Measurements from ENCODE around the gene LGR4.
"Not testable (repeated sequence)": the region's sequence is repeated elsewhere in the genome, so short reads cannot be mapped to it uniquely, and the experiment has no call there.

Gene LGR4

DNA sequence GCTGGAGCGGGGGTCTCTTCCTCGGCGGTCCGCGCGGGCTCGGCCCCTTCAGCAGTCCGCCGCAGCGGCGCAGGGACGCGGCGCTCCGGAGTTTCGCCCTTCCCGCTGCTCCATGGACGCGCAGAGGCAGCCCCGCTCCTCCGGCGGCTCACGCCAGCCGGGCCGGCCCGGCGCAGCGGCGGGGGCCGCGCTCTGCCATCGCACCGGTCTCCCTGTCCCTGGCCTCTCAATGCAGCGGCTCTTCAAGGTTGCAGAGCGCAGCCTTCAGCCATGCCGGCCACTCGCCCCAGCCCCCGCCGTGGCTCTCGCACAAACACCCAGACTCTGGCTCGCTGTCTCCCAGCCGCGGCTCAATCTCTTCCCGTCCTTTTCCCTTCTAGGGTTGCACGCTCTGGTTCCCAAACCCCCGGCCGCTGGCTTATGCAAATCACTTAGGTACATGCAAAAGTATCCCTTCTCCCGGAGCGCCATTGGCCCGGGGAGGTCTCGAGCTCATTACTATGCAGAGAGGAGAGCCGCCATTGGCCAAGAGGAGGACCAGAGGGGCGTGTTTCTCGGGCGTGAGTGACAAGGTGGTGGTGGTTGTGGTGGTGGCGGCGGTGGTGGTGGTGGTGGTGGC is at the start of gene LGR4:
TSS of gene LGR4 (minus strand) at position 393 of the 619 bp plus-strand sequence. CDS start 488 bp downstream, outside the sequence.
- FAIRE-seq, result no peak
- peak; percentile 29 for DNase-seq (ENCODE audit: extremely low spot score, insufficient read length, low read depth)

DNA sequence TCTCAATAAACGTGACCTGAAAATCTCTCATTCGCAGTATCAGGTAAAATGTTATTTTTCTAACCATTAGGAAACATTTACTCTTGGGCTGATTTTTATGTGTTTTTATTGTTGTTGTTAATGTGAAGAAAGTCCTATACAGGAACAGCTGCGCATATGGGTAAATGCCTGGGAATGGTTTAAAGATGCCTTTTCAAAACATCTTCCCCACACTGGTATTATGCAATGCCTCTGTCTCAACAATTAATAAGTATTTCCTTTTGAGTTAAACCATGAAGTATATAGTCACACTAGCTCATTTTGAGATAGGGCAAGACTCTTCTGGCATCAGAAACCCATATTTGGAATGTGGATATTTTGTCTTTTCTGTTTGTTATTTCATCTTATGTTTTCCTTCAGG is 47.6 kb upstream of the LGR4 start:
- FAIRE-seq (no peak), DNase-seq (ENCODE audit: extremely low spot score, insufficient read length, low read depth) (no peak)

DNA sequence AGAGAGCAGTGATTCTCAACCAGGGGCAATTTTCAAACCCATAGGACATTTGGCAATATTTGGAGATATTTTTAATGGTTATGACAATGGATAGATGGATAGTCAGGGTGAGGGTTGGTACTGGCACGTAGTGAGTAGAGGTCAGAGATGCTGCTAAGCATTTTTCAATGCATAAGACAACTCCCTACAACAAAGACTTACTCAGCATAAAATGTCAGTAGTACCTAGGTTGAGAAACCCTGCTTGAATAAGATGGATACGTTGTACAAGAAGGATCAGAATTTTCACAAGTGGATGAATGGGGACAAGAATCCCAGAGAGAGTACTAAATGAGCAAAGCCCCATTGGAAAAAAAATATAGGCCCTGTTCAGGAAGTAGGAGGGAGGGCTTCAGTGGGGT is 45.9 kb upstream of the LGR4 start:
- FAIRE-seq (no peak), DNase-seq (ENCODE audit: extremely low spot score, insufficient read length, low read depth) (no peak)

DNA sequence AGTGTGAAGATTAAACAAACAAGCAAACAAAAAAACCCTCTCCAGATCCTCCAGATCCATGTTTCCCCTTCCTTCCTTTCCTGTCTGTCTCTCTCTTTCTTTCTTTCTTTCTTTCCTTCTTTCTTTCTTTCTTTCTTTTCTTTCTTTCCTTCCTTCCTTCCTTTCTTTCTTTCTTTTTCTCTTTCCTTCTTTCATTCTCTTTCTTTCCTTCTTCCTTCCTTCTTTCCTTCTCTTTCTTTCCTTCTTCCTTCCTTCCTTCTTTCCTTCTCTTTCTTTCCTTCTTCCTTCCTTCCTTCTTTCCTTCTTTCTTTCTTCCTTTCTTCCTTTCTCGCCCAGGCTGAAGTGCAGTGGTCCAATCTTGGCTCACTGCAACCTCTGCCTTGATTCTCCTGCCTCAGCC is 44.9 kb upstream of the LGR4 start:
- FAIRE-seq; DNase-seq (ENCODE audit: extremely low spot score, insufficient read length, low read depth): not testable (repeated sequence)

DNA sequence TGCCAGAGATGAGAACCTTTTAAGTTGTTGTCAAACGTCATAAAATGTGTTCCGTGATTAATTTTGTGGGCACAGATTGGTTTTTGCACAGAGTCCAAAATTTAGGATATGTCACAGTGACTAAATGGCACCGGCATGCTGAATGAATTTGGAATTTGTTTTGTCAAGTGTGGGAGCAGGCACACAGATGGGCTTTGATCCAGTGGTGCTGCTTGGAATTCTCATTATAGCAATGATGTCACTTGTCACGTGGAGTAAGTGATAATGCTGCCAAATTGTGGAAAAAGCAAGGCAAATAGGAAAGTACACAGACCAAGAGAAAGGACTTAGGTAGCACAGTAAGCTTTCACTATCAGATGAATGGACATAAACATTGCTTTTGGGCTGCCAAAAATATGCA is 42.0 kb upstream of the LGR4 start:
- FAIRE-seq (no peak), DNase-seq (ENCODE audit: extremely low spot score, insufficient read length, low read depth) (no peak)

DNA sequence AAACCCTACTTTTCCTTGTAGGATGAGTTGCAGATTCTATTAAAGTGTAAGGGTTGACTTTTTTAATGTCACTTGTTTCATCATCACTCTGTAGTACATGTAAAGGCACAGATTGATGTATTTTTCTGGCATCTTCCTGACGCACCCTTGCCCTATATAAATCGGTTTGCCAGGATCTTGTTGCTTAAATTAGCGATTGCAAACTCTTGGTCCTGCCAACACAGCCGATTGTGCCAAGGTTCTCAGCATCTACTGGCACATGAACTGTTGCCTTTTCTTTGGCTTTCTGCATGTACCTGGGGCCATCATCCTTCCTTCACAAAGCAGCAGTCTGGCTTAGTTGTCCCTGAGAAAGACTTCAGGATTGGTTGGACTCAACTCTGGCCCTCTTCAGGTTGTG is 41.5 kb upstream of the LGR4 start:
- DNase-seq (ENCODE audit: extremely low spot score, insufficient read length, low read depth) (no peak), FAIRE-seq (no peak)

DNA sequence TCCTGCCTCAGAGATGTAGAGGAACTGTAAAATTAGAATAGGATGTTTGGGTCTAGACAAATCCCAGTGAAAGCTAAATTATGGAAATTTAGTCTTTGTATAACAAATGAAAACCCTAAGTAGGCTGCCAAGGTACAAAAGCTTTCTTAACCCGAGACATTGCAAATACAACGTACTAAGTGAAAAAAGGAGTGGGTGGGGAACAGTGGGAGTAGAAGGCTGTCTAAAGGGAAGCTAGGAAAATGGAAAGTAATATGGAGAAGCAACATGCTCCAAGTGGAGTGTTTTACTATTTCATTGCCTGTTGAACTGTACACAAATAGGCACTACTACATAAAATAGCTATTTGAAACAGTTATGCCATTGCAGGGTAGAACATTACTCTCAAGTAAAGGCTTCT is 40.8 kb upstream of the LGR4 start:
- FAIRE-seq (no peak), DNase-seq (ENCODE audit: extremely low spot score, insufficient read length, low read depth) (no peak)

DNA sequence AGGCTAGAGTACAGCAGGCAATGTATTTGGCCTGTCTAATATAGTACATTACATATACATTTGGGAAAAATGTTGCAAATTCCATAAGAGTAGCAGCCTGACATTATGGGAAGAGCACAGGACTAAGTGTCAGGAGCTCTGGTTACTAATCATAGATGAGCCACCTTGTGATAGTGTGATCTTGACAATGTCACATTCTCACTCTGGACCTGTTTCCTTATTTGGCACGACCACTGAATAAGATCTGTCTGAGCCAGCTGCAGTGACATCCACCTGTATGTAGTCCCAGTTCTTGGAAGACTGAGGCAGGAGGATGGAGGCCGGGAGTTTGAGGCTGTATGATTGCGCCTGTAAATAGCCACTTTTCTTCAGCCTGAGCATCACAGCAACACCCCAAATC is 39.6 kb upstream of the LGR4 start:
- DNase-seq (ENCODE audit: extremely low spot score, insufficient read length, low read depth), result no peak
- no peak for FAIRE-seq

GRCh38 chr11:27509908-27510307 is 37.3 kb upstream of the LGR4 start:
- DNase-seq (ENCODE audit: extremely low spot score, insufficient read length, low read depth) (no peak), FAIRE-seq (no peak)

DNA sequence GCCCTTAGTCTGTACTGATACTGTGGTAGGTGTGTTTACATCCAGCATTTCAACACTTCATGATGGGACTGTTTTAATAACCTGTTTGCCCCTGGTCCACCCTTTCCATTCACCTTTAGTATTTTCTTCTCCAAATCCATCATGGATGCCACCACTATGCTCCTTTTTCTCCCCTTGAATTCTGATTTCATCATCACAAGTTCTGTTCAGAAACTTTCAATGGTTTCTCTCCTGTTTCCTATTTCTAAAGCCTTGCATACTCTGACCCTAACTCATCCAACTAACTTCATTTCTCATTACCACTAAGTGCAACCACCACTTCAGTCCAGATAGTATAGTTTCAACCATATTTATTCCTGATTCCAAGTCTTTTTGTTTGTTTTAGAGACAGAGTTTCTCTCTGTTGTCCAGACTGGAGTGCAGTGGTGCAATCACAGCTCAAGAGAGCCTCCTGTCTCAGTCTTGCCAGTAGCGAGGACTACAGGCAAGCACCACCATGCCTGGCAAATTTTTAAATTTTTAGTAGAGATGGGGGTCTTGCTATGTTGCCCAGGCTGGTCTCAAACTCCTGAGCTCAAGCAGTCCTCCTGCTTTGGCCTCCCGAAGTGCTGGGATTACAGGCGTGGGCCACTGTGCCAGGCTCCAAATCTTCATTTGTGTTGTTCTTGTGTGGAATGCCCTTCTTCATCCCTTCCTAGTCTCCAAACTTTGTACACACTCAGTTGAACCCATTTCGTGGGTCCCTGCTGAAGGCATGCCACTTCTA is 35.1 kb upstream of the LGR4 start:
- DNase-seq (ENCODE audit: extremely low spot score, insufficient read length, low read depth) (no peak), FAIRE-seq (no peak)

- FAIRE-seq, result peak; percentile 95
- peak; percentile 93 for DNase-seq (ENCODE audit: extremely low spot score, insufficient read length, low read depth)
Measured at GRCh38 chr11:27506200-27507182, 33.9 kb upstream of the LGR4 start, which contains the start of gene LIN7C. LIN7C (minus strand) TSS chr11:27506769; CDS start chr11:27506752, 17 bp downstream.

GRCh38 chr11:27505781-27506180 is 33.2 kb upstream of the LGR4 start:
- DNase-seq (ENCODE audit: extremely low spot score, insufficient read length, low read depth), result no peak
- FAIRE-seq, result no peak

DNA sequence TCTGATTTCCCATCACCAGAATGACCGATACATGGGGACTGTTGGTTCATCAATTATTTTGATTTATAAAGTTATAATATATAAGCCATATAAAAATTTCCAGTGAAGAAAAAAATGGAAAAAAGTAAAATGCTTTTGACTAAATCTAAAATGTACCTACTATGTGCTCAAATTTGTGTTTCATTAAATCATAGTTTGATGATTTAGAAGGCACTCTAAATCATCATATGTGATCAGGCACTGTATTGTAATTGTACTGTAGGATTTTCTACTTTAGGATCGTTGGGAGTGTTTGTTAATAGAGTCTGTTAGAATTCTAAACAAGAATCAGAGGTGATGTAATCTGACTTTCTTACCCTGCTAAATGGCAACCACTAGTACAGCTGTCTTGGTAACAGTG is 31.6 kb upstream of the LGR4 start:
- FAIRE-seq (no peak), DNase-seq (ENCODE audit: extremely low spot score, insufficient read length, low read depth) (no peak)

- FAIRE-seq (no peak), DNase-seq (ENCODE audit: extremely low spot score, insufficient read length, low read depth) (no peak)
Measured at GRCh38 chr11:27501100-27501499, 28.5 kb upstream of the LGR4 start.

- FAIRE-seq (no peak), DNase-seq (ENCODE audit: extremely low spot score, insufficient read length, low read depth) (no peak)
Measured at GRCh38 chr11:27497911-27498310, 25.3 kb upstream of the LGR4 start.

DNA sequence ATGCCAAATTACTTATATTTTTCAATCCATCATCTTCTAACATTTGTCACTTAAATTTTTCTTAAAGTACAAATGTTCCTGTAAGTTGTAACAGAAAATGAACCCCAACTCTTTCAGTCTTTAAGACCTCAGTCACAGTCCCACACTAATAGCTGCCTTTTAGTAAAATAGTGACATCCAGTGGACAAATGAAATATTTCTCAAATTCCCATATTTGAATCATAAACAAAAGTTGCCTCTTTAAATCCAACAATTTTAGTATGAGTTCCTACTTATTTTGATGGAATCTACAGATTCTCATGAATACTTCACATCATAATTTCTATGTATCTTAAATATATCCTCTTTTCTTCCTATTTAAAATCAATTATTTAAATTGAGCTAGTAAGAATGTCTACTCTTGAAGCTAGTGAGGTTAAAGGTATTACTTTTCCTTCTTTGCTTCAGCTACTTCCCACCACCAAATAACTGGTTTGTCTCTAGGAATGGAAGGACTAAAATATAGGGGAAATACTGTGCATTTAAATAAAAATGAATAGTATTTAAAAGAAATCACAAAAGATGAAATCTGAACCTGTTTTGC is 24.8 kb upstream of the LGR4 start:
- DNase-seq (ENCODE audit: extremely low spot score, insufficient read length, low read depth) (no peak), FAIRE-seq (peak; percentile 21)

DNA sequence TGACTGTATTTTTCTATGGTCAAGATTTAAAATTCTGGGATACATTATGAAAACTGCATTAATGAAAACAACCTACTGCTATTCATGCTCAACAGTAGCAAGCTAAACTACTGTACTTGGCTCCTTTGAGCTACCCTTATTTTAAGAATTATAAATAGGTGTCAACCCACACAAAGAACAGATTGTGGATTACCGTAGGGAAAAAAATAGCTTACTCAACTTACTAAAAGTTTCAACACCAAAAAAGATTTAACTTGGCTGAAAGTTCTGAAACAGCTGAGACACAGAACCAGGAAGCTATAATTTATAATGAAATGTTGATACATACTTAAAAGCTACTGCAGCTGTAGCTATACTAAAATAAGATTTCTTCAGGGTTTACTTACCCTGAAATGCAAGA is 23.9 kb upstream of the LGR4 start:
- FAIRE-seq (no peak), DNase-seq (ENCODE audit: extremely low spot score, insufficient read length, low read depth) (no peak)

- DNase-seq (ENCODE audit: extremely low spot score, insufficient read length, low read depth), result no peak
- no peak for FAIRE-seq
Measured at GRCh38 chr11:27495710-27496300, 23.2 kb upstream of the LGR4 start.

DNA sequence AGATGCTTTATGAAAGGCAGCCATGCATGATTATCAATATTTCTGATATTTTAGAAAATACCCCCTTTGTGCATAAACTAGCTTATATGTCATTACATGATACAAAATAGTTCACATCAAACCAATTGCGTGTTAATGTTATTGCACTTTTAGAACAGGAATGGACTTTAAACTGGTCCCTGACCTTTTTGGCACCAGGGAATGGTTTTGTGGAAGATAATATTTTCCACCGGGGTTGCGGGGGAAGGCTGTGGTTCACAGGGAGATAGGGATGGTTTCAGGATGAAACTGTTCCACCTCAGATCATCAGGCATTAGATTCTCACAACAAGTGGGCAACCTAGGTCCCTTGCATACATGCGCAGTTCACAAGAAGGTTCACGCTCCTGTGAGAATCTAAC is 16.5 kb upstream of the LGR4 start:
- FAIRE-seq (no peak), DNase-seq (ENCODE audit: extremely low spot score, insufficient read length, low read depth) (no peak)

DNA sequence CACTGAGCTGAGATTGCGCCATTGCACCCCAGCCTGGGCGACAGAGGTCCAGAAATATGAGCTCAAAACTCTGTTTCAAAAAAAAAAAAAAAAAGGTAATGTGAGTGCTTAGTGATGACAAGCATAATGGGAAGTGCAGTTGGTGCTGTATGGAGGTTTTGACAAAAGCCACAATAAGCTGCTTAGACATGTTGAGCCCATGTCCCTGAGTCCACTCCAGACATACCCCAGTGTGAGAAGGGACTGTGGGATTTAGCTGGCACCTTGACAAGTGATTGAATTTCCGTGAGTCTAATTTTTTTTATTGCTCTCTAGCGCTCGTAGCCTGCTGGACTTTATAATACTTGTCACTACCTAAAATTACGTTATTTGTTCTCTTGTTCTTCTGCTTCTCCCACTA is 15.1 kb upstream of the LGR4 start:
- no peak for FAIRE-seq
- DNase-seq (ENCODE audit: extremely low spot score, insufficient read length, low read depth), result no peak

Measured in GM18507 (cell line).